ENCODE measurements around the gene KIN. TPM values are rescaled to one million over a fixed set of nuclear protein-coding genes. Genes with fewer than 3 reads are reported as not detected.

KIN gene
- total and polyA plus RNA-seq, 9 donors: 7.4 to 14.6 (median 11.4) TPM

DNA sequence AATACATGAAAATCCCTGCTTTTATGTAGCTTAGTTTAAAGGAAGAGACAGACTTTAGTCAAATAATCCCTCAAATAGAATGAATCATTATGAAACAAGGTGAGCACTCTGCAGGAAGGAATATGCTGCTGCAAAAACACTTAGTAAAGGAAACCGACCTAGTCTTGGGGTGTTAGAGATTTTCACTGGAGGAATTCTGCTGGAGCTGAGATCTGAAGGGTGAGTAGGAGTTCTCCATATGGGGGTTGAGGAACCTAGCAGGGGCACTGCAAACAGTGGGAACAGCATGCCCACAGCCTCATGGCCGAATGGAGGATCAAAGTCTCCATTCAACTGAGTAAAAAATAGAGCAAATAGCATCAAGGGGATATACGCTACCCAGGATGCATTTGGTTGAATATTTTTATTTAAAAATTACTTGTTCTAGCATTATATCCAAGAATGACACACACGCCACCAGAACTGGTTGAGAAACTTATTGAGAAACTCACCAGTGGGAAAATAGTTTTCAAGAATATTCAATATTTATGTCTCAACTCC lies 81.2 kb downstream of the KIN start:
- no peak for TF ChIP-seq POLR2A (IDR thresholded peaks at IDR 0.05)
- TF ChIP-seq, protein P1, sequence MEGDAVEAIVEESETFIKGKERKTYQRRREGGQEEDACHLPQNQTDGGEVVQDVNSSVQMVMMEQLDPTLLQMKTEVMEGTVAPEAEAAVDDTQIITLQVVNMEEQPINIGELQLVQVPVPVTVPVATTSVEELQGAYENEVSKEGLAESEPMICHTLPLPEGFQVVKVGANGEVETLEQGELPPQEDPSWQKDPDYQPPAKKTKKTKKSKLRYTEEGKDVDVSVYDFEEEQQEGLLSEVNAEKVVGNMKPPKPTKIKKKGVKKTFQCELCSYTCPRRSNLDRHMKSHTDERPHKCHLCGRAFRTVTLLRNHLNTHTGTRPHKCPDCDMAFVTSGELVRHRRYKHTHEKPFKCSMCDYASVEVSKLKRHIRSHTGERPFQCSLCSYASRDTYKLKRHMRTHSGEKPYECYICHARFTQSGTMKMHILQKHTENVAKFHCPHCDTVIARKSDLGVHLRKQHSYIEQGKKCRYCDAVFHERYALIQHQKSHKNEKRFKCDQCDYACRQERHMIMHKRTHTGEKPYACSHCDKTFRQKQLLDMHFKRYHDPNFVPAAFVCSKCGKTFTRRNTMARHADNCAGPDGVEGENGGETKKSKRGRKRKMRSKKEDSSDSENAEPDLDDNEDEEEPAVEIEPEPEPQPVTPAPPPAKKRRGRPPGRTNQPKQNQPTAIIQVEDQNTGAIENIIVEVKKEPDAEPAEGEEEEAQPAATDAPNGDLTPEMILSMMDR (IDR thresholded peaks at IDR 0.05): no peak
- TF ChIP-seq EP300 (IDR thresholded peaks at IDR 0.05): no peak
- intact Hi-C loops (cut with DNase I): no loop called here
- no peaks in the 10 kb centered on the region for H3K9me3 ChIP-seq
- no peaks in the 10 kb centered on the region for H3K36me3 ChIP-seq
- H3K27ac ChIP-seq: no peak overlapping the region
- no peaks in the 10 kb centered on the region for H3K27me3 ChIP-seq
- no peaks in the 10 kb centered on the region for H3K4me1 ChIP-seq (ENCODE audit: insufficient read depth)
- H3K4me3 ChIP-seq: no peak overlapping the region
- no peak for DNase-seq
- 81 to 83% (median 82%) methylated on average over 4 of the region's 4 CpGs for WGBS, 3 donors

DNA sequence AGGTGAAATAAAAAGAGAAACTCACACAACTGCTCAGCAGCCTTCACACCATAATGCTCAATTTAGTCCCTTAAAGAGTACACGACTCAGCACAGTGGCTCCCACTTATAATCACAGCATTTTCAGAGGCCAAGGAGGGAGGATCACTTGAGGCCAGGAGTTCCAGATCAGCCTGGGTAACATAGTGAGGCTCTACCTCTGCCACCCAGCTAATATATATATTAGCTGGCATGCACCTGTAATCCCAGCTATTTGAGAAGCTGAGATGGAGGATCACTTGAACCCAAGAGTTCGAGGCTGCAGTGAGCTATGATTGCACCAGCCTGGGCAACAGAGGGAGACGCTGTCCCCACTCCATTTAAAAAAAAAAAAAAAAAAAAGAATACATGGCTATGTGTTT lies 82.5 kb downstream of the KIN start:
- H3K4me3 ChIP-seq: no peak overlapping the region
- H3K9me3 ChIP-seq: no peaks in the 10 kb centered on the region
- H3K27ac ChIP-seq: no peak overlapping the region
- 81 to 83% (median 82%) methylated on average over 3 of the region's 3 CpGs for WGBS, 3 donors
- H3K36me3 ChIP-seq: no peaks in the 10 kb centered on the region
- no peak for TF ChIP-seq POLR2A (IDR thresholded peaks at IDR 0.05)
- TF ChIP-seq, protein P1 (IDR thresholded peaks at IDR 0.05): no peak
- no peak for TF ChIP-seq EP300 (IDR thresholded peaks at IDR 0.05)
- H3K4me1 ChIP-seq (ENCODE audit: insufficient read depth): no peaks in the 10 kb centered on the region
- no peaks in the 10 kb centered on the region for H3K27me3 ChIP-seq
- intact Hi-C loops (cut with DNase I): no loop called here
- DNase-seq: no peak

DNA sequence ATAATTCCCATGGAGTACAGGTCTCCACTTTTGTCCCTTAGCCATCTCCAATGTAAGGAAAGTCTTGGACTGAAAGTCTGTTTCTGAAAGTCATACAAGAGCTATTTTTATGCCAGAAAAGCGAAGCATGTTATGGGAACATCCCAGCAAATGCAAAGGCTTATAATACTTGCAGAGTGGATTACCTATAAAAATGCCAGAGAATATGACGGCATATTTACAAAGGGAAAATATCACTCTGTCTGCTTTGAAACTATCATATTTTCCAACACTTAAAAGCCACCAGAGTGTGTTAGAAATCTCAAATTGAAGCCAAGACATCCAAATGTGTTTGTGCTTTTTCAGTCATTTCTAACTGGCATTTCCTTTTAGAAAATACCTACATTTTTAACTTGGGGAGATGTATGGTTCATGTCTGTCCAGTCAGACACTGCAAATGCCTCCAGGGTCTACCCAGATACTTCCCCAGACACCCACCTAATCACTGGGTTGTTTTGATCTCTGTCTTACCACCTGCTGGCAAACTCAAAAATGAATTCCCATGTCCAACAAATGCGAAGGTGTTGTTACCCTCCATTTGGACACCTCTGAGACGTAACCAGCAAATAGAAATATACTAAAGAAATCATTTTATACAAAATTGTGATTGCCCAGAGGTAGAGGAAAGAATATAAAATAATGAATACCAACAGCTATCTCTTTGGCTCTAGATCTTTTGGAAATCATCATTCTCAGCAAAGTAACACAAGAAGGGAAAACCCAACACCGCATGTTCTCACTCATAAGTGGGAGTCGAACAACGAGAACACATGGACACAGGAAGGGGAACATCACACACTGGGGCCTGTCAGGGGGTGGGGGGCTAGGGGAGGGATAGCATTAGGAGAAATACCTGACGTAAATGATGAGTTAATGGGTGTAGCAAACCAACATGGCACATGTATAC lies 83.4 kb downstream of the KIN start:
- no peak overlapping the region for H3K4me3 ChIP-seq
- no peaks in the 10 kb centered on the region for H3K4me1 ChIP-seq (ENCODE audit: insufficient read depth)
- no peaks in the 10 kb centered on the region for H3K9me3 ChIP-seq
- DNase-seq: no peak
- no peaks in the 10 kb centered on the region for H3K36me3 ChIP-seq
- WGBS, 3 donors: 65 to 84% (median 78%) methylated on average over 8 of the region's 8 CpGs
- H3K27ac ChIP-seq: no peak overlapping the region
- H3K27me3 ChIP-seq: no peaks in the 10 kb centered on the region
- TF ChIP-seq POLR2A (IDR thresholded peaks at IDR 0.05) (no peak), EP300 (IDR thresholded peaks at IDR 0.05) (no peak)
- TF ChIP-seq, protein P1 (IDR thresholded peaks at IDR 0.05): no peak
- intact Hi-C loops (cut with DNase I): no loop called here

DNA sequence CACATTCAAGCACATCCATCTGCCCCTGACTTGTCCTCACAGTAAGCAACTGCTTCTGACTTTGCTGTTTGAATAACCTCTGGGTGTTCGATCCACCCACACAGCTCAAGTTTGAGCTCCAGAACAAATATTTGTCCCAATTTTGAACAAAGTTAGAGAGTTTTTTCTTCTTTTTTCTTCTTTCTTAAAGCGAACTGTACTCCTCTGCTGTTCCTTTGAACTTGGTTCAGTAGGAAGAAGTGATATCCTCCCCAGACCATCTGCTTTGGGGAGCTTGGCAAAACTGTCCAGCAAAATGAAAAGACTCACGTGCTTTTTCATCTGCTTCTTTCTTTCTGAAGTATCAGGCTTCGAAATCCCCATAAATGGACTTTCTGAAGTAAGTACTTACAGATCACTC lies 84.7 kb downstream of the KIN start, which contains the start of gene ITIH2:
Gene ITIH2 (plus strand): TSS at position 177 of the 400 bp plus-strand sequence. CDS start 119 bp downstream, at position 296.
- Histone ChIP-seq H3K27me3 (no peaks in the 10 kb centered on the region), H3K27ac (no peak within 1 kb of the TSS), H3K4me1 (ENCODE audit: insufficient read depth) (no peaks in the 10 kb centered on the region), H3K9me3 (no peaks in the 10 kb centered on the region), H3K36me3 (no peaks in the 10 kb centered on the region), H3K4me3 (no peak within 1 kb of the TSS)
- TF ChIP-seq EP300 (IDR thresholded peaks at IDR 0.05): no peak
- TF ChIP-seq, protein P1 (IDR thresholded peaks at IDR 0.05): no peak
- no peak for TF ChIP-seq POLR2A (IDR thresholded peaks at IDR 0.05)
- intact Hi-C loops (cut with DNase I): no loop called here
- 11 to 20% (median 11%) methylated on average over 4 of the region's 4 CpGs for WGBS, 3 donors
- no peak for DNase-seq

Measured in ovary (tissue), 9 donors.